CD4-positive, alpha-beta T cell treated with Interleukin-4 for 1 hour (primary cell): ENCODE data around the gene CHRNE.
"Not testable (repeated sequence)": the region's sequence is repeated elsewhere in the genome, so short reads cannot be mapped to it uniquely, and the experiment has no call there.

ENCODE experiments used
- DNase-seq, 2 donors: peaks; one replicate each; pipeline ENCODE4 v3.0.0-alpha.2; 2020 to 2022

CHRNE gene

DNA sequence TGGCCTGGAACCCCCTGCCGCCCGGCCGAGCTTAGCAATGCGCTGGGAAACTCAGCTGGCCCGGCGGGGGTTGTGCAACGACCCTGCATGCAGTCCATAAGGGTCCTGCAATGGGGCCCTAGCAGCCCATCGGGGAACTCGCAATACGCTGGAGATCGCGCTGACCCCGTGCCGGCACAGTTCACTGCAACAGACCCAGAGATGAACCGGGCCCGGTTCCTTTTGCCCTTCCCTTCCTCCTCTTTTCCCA is 36.6 kb upstream of the CHRNE start:
- DNase-seq, result no peak

DNA sequence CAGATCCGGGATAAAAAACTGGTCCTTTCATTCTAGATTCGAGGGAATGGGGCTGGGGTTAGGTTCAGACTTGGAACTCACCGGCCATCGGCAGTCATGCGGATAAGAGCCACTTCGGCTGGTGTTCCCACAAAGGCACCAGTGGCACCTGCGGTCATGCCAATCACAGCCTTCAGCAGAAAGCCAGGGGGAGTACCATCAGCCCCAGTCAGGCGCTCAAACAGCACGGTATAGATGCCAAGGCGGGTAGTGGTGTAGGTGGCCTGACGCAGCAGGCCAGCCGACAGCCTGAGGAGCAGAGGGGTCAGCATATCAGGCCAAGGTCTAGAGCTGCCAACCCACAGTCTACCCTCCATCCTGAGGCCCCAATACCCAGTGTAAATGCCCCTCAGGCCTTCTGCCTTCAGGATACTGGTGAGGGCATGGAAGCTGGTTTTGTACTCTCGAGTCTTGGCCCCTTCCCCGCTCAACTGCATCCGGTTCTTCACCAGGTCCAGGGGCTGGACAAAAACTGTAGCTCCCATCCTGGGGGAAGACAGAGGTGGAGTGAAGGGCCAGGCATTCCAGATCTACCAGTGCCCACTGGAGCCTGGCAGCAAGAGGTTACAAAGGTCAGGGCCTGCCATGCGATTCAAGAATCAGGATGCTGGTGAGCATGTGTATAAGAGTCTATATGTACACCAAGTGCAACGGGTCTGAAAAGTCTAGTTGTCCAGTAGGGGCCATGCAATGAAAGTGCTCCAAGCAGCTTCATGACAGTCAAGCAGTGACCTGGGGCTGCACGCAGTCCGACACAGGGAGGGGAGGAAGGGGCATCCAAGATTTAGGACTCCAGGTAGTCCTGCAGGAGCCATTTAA is 36.0 kb upstream of the CHRNE start:
- no peak for DNase-seq

DNA sequence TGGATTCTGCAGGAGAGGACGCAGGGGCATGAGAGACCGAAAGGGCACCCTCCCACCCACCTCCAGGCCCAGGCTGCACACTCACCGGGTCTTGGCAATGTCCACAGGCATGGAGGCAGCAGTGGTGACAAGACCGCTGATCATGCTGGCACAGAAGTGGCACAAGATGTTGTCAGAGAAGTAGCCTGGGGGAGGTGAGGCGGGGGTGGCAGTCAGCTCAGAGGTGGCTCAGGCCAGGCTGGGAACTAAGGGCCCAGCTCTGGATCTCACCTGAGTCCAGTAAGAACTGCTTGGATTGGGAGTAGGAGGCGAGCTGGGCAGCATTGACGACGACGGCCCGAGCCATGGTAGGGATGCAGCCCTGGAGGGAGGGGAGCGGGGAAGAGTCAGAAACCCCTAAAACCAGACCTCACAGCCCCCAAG is 35.2 kb upstream of the CHRNE start:
- no peak for DNase-seq

DNA sequence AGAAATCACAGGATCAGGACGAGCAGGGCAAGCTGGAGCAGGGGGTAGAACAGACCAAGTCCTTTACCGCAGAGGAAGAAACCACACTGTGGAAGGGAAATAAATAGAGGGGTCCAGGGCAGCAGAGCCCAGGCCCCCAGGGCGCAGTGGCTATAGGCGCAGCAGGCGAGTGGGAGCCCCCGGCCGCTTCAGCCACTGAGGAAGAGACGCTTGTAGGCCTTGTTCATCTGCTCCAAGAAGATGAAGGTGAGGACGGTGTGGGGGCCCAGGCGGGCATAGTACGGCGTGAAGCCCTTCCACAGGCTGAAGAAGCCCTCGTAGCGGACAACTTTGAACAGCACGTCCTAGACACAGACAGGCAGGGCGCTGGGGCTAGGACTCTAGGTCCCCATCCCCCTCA is 34.7 kb upstream of the CHRNE start:
- DNase-seq, result no peak

DNA sequence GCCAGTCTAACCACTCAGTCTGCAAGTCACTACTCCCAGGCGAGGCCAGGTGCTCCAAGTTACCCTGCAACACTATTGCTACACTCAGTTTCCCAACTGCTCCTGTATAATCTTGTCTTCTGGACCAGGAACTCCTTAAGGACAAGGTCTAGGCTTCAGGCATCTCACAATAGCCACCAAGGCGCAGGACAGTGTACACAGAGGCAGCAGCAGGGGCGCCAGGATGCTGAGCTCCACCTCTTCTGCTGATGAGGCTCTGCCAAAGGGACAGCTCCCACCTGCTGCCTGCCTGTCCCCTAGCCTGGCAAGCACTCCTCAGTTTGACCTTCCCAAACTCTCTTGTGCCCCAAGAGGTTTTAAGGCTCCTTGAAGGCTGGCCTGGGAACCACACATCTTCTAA is 33.5 kb upstream of the CHRNE start:
- DNase-seq, result no peak

DNA sequence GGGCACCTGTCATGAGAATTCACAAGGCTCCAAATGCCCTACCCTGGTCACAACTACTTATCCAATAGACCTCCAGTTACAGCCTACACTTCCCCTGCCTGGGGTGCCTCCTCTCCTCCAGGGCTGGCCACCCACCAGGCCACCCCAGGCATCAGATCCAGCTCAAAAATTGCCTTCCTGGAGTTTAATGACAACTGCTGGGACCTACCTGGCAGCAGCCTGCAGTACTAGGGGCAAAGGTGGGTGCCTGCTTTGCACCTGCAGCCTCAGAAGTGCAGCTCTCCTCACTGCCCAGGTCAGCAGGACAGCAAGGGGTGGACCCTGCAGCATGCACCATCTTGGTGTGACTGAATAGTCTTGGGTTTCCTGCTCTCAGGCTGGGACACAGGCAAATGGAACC is 32.8 kb upstream of the CHRNE start:
- no peak for DNase-seq

DNA sequence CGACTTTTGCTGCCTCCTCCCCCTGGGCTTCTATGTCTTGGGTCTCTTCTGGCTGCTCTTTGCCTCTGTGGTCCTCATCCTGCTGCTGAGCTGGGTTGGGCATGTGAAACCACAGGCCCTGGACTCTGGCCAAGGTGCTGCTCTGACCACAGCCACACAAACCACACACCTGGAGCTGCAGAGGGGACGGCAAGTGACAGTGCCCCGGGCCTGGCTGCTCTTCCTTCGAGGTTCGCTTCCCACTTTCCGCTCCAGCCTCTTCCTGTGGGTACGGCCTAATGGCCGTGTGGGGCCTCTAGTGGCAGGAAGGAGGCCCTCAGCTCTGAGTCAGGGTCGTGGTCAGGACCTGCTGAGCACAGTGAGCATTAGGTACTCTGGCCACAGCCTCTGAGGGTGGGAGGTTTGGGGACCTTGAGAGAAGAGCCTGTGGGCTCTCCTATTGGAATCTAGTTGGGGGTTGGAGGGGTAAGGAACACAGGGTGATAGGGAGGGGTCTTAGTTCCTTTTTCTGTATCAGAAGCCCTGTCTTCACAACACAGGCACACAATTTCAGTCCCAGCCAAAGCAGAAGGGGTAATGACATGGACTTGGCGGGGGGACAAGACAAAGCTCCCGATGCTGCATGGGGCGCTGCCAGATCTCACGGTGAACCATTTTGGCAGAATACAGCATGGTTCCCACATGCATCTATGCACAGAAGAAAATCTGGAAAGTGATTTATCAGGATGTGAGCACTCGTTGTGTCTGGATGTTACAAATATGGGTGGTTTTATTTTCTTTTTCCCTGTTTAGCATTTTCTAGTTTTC is 31.5 kb upstream of the CHRNE start:
- DNase-seq, result peak in 1 of 2 donors; percentile 16

DNA sequence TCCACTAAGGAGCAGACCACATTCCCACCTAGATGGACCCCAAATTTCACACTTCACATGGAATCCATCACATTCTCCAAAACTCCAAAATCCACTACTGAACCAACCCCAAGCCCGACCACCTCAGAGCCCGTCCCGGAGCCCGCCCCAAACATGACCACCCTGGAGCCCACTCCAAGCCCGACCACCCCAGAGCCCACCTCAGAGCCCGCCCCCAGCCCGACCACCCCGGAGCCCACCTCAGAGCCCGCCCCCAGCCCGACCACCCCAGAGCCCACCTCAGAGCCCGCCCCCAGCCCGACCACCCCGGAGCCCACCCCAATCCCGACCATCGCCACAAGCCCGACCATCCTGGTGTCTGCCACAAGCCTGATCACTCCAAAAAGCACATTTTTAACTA is 30.7 kb upstream of the CHRNE start:
- DNase-seq, result no peak

DNA sequence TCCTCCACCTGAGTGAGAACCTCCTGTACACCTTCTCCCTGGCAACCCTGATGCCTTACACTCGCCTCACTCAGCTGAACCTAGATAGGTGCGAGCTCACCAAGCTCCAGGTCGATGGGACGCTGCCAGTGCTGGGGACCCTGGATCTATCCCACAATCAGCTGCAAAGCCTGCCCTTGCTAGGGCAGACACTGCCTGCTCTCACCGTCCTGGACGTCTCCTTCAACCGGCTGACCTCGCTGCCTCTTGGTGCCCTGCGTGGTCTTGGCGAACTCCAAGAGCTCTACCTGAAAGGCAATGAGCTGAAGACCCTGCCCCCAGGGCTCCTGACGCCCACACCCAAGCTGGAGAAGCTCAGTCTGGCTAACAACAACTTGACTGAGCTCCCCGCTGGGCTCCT is 29.9 kb upstream of the CHRNE start:
- no peak for DNase-seq

DNA sequence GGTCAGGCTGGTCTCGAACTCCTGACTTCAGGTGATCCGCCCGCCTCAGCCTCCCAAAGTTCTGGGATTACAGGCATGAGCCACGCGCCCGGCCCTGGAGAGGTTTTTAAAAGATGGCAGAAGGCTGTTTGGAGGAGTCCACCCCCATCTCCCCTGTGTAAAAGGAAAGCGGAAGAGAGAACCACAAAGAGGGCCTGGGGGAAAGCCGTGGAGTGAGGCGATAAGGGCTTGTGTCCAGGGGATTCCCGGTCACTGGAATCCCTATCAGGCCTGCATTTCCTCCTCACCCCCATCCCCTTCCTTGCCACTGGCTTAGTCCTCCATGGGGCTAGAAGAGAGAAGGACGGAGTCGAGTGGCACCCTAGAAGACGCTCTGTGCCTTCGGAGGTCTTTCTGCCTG is 29.1 kb upstream of the CHRNE start, which contains the start of gene GP1BA:
TSS of gene GP1BA (plus strand) at position 315 of the 400 bp plus-strand sequence. CDS start 328 bp downstream, outside the sequence.
- DNase-seq, result no peak

DNA sequence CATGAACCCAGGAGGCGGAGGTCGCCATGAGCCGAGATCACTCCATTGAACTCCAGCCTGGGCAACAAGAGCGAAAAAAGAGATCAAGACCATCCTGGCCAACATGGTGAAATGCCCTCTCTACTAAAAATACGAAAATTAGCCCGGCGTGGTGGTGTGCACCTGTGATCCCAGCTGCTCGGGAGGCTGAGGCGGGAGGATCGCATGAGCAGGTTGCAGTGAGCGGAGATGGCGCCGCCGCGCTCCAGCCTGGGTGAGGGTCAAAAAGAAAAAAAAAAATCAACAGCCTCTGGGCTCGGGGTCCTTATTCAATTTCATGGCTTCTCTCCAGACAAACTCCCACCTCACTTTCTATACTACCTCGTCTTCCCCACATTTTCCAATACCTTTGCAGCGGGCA is 26.0 kb upstream of the CHRNE start:
- DNase-seq, result no peak

DNA sequence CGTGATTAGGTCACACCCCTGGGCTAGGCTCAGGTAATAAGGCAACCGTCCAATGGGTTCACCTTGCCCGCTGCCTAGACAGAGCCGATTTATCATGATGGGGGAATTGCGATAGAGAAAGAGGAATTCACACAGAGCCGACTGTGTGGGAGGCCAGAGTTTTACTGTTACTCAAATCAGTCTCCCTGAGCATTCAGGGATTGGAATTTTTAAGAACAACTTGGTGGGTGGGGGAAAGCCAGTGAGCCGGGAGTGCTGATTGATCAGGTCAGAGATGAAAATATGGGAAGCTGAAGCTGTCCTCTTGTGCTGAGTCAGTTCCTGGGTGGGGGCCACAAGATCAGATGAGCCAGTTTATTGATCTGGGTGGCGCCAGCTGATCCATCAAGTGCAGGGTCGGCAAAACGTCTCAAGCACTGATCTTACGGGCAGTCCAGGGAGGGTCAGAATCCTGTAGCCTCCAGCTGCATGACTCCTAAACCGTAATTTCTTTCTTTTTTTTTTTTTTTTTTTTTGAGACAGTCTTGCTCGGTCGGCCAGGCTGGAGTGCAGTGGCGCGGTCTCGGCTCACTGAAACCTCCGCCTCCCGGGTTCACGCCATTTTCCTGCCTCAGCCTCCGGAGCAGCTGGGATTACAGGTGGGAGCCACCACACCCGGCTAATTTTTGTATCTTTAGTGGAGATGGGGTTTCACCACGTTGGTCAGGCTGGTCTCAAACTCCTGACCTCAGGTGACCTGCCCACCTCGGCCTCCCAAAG is 23.9 kb upstream of the CHRNE start:
- DNase-seq, result not testable (repeated sequence)

DNA sequence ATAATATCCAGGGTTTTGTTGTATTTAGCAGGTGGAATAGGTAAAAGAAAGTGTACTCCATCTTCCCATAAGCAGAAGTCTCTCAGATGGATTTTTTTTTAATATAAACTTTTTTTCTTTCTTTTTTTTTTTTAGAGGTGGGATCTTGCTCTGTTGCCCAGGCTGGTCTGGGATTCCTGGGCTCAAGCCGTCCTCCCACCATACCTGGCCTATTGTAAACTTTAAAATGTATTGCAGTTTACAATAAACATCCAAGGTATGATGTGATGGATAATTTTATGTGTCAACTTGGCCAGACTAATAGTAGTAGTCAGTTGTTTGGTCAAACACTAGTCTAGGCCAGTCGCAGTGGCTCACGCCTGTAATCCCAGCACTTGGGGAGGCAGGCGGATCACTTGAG is 18.4 kb upstream of the CHRNE start:
- no peak for DNase-seq

DNA sequence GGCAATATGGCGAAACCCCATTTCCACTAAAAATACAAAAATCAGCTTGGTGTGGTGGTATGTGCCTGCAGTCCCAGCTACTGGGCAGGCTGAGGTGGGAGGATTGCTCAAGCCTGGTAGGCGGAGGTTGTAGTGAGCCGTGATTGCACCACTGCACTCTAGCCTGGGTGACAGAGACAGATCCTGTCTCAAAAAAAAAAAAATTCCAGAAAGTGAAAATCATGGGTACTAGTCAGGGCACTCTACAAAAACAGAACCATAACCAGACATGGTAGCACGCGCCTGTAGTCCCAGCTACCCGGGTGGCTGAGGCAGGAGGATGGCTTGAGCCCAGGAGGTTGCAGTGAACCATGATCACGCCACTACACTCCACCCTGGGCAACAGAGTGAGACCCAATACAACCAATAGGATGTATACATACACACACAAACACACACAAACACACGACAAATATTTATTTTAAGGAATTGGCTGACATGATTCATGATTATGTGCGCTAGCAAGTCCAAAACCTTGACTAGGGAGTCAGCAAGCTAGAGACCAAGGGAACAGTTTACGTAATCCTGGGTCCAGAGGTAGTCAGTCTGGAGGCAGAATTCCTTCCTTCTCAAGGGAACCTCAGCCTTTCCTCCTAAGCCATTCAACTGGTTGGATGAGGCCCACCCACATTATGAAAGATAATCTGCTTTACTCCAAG is 17.6 kb upstream of the CHRNE start:
- peak in 1 of 2 donors; percentile 51 for DNase-seq

DNA sequence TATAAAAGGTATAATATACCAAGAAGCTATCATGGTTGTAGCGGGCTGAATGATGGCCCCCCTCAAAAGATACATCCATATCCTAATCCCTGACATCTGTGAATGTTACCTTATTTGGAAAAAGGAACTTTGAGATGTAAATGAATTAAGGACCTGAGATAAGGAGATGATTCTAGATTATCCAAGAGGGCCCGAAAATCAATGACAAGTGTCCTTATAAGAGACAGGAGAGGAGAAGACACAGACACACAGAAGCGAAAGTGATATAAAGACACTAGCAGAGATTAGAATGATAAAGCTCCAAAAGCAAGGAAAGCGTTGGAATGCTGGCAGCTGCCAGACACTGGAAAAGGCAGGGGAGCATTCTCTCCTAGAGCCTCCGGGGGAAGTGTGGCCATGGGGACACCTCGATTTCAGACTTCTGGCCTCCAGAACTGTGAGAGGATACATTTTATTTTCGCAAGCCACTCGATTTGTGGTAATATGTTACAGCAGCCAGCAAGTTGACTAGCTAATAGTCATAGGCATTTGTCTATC is 16.7 kb upstream of the CHRNE start:
- DNase-seq, result no peak

DNA sequence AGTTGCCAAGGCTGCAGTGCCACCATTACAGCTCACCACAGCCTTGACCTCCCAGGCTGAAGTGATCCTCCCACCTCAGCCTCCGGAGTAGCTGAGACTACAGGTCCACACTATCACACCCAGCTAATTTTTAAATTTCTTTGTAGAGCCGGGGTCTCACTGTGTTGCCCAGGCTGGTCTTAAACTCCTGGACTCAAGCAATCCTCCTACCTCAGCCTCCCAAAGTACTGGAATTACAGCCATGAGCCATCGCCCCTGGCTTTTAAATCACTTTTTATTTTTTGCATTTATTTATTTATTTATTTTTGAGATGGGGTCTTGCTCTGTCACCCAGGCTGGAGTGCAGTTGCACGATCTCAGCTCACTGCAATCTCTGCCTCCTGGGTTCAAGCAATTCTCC is 11.7 kb upstream of the CHRNE start:
- DNase-seq, result not testable (repeated sequence)

DNA sequence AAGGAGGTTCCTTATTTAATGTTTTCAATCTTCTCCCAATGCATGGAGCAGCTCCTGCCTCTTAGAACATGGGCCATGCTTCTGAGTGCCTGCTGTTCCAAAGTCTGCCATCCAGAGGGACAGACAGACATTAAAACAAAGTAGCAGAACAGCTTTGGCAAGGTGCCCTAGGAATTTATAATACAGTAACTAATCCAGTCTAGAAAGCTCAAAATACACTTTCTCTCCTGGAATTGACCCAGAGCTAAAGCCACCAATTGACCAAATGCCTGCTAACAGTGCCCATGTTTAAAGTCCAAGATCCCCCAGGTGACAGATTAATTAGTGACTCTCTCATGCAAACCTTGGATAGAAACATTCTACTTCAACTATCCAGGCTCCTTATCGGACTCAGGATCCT is 11.1 kb upstream of the CHRNE start:
- no peak for DNase-seq

DNA sequence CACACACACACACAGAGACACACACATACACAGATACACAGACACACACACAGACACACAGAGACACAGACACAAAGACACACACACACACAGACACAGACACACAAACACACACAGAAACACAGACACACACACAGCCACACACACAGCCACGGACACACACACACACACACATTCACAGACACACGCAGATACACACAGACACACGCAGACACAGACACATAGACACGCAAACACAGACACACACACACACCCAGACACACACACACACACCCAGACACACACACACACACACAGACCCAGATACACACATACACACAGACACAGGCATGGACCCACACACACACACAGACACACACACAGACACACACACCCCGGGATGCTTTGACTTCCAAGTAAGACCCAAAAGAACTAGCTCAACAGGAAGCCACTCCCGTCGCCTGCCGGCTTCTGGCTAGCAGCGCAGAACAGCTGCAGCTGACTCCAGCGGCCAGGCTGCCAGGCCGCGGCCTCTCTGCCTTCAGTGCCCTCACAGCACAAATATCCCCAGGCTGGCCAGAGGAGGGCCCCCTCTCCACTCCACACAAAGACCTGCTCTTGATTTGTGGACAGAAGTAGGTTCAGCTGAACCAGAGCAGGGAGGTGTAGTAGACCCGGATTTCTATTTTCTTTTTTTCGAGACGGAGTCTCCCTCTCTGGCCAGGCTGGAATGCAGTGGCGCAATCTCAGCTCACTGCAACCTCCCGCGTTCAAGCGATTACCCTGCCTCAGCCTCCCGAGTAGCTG is 6.0 kb upstream of the CHRNE start:
- peak; percentile 85 to 88 for DNase-seq

DNA sequence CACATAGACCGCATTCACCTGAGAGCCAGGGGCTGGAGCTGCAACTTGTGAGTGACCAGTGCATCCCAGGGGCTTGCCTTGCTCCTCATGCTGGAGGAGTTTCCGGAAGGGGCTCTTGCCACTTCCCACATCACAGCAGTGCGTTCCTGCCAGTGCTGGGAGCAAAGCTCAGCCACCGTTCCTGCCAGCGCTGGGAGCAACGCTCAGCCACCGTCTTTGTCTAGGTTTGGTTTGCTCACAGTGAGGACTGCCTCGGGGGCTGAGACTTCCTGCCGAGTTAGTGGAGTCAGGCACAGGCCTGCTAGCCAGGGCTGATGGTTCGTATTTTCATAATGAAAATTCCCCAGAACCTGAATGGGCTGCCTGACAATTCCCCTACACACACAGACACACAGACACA is 5.4 kb upstream of the CHRNE start:
- DNase-seq, result no peak

DNA sequence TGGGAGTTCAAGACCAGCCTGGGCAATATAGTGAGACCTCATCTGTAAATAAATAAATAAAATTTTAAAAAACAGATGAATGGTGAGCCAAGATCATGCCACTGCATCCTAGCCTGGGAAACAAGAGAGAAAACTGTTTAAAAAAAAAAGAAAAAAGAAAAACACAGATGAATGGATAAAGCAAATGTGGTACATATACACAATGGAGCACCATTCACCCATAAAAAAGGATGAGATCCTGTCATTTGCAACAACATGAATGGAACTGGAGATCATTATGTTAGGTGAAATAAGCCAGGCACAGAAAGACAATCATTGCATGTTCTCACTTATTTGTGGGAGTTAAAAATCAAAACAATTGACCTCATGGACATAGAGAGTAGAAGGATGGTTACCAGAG is 3.7 kb upstream of the CHRNE start:
- not testable (repeated sequence) for DNase-seq

DNA sequence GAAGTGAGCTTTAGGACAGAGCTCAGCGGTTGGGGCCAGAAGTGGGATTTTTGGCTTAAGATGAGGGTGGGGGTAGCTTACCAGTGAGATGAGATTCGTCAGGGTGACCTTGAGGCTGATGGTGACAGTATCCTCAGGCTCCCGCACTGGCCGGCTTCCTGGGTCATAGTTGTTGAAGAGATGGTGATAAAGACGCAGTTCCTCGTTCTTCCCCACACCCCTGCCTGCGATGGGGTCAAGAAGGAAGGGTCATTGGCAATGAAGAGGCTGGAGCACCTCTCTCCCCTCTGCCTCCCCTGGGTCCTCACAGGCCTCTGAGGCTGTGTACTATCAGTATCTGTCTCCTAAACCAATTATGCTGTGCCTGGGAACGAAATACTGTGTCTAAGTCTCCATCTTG is 358 bp downstream of the CHRNE start:
- DNase-seq, result no peak
